Smooth muscle cell (in vitro differentiated cells): ENCODE results near the gene PWWP2B. TPM values are rescaled to one million over a fixed set of nuclear protein-coding genes. Genes with fewer than 3 reads are reported as not detected.

Experiments
- DNase-seq: peaks from one replicate; lab custom pipeline; 2025; ENCODE audit not compliant: unreplicated experiment; lab: John Stamatoyannopoulos, UW
- H2AFZ ChIP-seq: fragments of 200-600 bp; sonication (generic); 2 replicates; pipeline ENCODE4 v1.6.0; 2016; ENCODE audit warnings: antibody characterized with exemption, low read depth, mild to moderate bottlenecking
- H3F3A ChIP-seq: fragments of 200-600 bp; sonication (generic); 2 replicates; pipeline ENCODE4 v1.6.0; 2017; ENCODE audit warnings: antibody characterized with exemption, low read depth
- H3K27ac ChIP-seq: fragments of 200-600 bp; sonication (generic); 2 replicates; pipeline ENCODE4 v1.5.1; 2016; ENCODE audit warnings: low read depth, mild to moderate bottlenecking
- H3K27me3 ChIP-seq: fragments of 200-600 bp; sonication (generic); 2 replicates; pipeline ENCODE4 v1.6.1; 2016; ENCODE audit warnings: low read depth, mild to moderate bottlenecking
- H3K36me3 ChIP-seq: fragments of 200-600 bp; sonication (generic); 2 replicates; pipeline ENCODE4 v1.5.1; 2016; ENCODE audit warnings: low read depth
- H3K4me1 ChIP-seq: fragments of 200-600 bp; sonication (generic); 2 replicates; pipeline ENCODE4 v1.5.1; 2016; ENCODE audit warnings: low read depth
- H3K4me2 ChIP-seq: fragments of 200-600 bp; sonication (generic); 2 replicates; pipeline ENCODE4 v1.6.0; 2016; ENCODE audit warnings: mild to moderate bottlenecking
- H3K4me3 ChIP-seq: fragments of 200-600 bp; sonication (generic); 2 replicates; pipeline ENCODE4 v1.5.1; 2016; ENCODE audit warnings: mild to moderate bottlenecking
- H3K79me2 ChIP-seq: fragments of 200-600 bp; sonication (generic); 2 replicates; pipeline ENCODE4 v1.6.0; 2016; ENCODE audit warnings: low read depth, mild to moderate bottlenecking
- H3K9ac ChIP-seq: fragments of 200-600 bp; sonication (generic); 2 replicates; pipeline ENCODE4 v1.6.0; 2016; ENCODE audit warnings: low read depth
- H3K9me3 ChIP-seq: fragments of 200-600 bp; sonication (generic); replicated peaks from 2 replicates; pipeline ENCODE4 v1.5.1; 2016; ENCODE audit warnings: low read depth
- H4K20me1 ChIP-seq: fragments of 200-600 bp; sonication (generic); 2 replicates; pipeline ENCODE4 v1.6.0; 2016; ENCODE audit warnings: low read depth
- CTCF ChIP-seq: fragments of 200-600 bp; sonication (generic); IDR thresholded peaks from 2 replicates; pipeline ENCODE4 v1.5.1; 2017; ENCODE audit warnings: borderline replicate concordance, mild to moderate bottlenecking, antibody characterized with exemption; ENCODE audit not compliant: insufficient read depth, poor library complexity, severe bottlenecking
- WGBS: methylation state at CpG from one replicate; pipeline ENCODE4 v1.1.7; 2016; ENCODE audit warnings: low lambda C conversion rate; 5-methylcytosine and 5-hydroxymethylcytosine counted together
- polyA plus RNA-seq: library from polyadenylated mRNA; unstranded; fragments of >200 nt; fragmentation: Nextera tagmentation; extraction: Ambion mirVana; gene quantifications from 2 replicates; pipeline ENCODE4 v1.2.1, GENCODE V29; 2016
- total RNA-seq: library from RNA; depleted of rRNA; stranded (reverse); fragments of >200 nt; gene quantifications from 2 replicates; pipeline ENCODE4 v1.2.3, GENCODE V29; 2014

PWWP2B gene
- total and polyA plus RNA-seq, 2 experiments from 2014 or later: 8.3 to 13.2 TPM

GRCh38 chr10:132412316-132413192, 15.6 kb downstream of the PWWP2B start:
- H3K4me1 ChIP-seq: peaks cover 29% of the 10 kb centered on the region
- no peak for TF ChIP-seq CTCF

GRCh38 chr10:132413226-132414205, 16.5 kb downstream of the PWWP2B start:
- peak overlapping the region; percentile 2 for H3K4me2 ChIP-seq
- peak overlapping the region; percentile 9 for H3K27ac ChIP-seq
- peaks cover 41% of the 10 kb centered on the region for H4K20me1 ChIP-seq
- DNase-seq: no peak
- peaks cover 11% of the 10 kb centered on the region for H3F3A ChIP-seq
- no peak overlapping the region for H3K4me3 ChIP-seq
- 82% methylated on average over 32 of the region's 32 CpGs for WGBS
- no peaks in the 10 kb centered on the region for H3K9me3 ChIP-seq
- no peak for TF ChIP-seq CTCF
- H3K79me2 ChIP-seq: peaks cover 34% of the 10 kb centered on the region
- H3K9ac ChIP-seq: no peak overlapping the region
- no peaks in the 10 kb centered on the region for H3K27me3 ChIP-seq
- peaks cover 26% of the 10 kb centered on the region for H3K4me1 ChIP-seq
- no peaks in the 10 kb centered on the region for H3K36me3 ChIP-seq
- no peak overlapping the region for H2AFZ ChIP-seq

More at GRCh38 chr10:132412316-132413192, 15.6 kb downstream of the PWWP2B start:
- peaks cover 11% of the 10 kb centered on the region for H3F3A ChIP-seq
- H3K27me3 ChIP-seq: no peaks in the 10 kb centered on the region
- H3K9me3 ChIP-seq: no peaks in the 10 kb centered on the region
- H3K79me2 ChIP-seq: peaks cover 24% of the 10 kb centered on the region
- H3K4me3 ChIP-seq: no peak overlapping the region
- H2AFZ ChIP-seq: no peak overlapping the region
- peak overlapping the region; percentile 63 for H3K27ac ChIP-seq
- DNase-seq: no peak
- H3K36me3 ChIP-seq: no peaks in the 10 kb centered on the region
- no peak overlapping the region for H3K9ac ChIP-seq
- 88% methylated on average over 29 of the region's 29 CpGs for WGBS
- H4K20me1 ChIP-seq: peaks cover 42% of the 10 kb centered on the region
- no peak overlapping the region for H3K4me2 ChIP-seq

GRCh38 chr10:132414402-132415016, 17.5 kb downstream of the PWWP2B start:
- 43% methylated on average over 21 of the region's 21 CpGs for WGBS
- no peak for DNase-seq
- Histone ChIP-seq H3K4me1 (peaks cover 27% of the 10 kb centered on the region), H3K36me3 (no peaks in the 10 kb centered on the region), H3K9ac (no peak overlapping the region), H3K79me2 (peaks cover 26% of the 10 kb centered on the region), H4K20me1 (peaks cover 32% of the 10 kb centered on the region), H3K4me2 (peak overlapping the region; percentile 2), H3K4me3 (no peak overlapping the region), H3K27me3 (no peaks in the 10 kb centered on the region), H3F3A (peaks cover 11% of the 10 kb centered on the region), H3K9me3 (no peaks in the 10 kb centered on the region), H2AFZ (no peak overlapping the region), H3K27ac (peak overlapping the region; percentile 6)
- no peak for TF ChIP-seq CTCF
